ENCODE measurements around the gene GALE. TPM values are rescaled to one million over a fixed set of nuclear protein-coding genes. Genes with fewer than 3 reads are reported as not detected.
"Not testable (repeated sequence)": the region's sequence is repeated elsewhere in the genome, so short reads cannot be mapped to it uniquely, and the experiment has no call there.

Gene GALE
- total RNA-seq, 2 donors from 2014 or later, result 26.3 to 27.3 TPM

DNA sequence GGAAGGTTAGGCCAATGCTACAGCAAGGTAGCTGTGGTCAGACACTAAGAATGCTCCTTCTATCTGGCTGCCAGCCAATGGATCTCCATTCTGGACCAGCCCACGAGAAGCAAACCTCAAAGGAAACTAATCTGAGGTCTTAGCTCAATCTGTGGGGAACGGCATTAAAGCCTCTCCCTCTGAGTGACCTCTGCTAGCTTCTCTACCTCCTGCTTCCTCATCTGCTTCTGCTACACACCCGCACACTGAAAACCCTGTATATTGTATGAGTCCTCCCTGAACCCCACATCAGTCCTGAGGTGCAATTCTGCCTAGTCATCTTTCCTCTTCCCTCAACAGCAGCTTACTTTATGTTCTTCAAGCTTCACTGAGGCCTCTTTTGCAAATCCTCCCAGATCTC is 6.9 kb upstream of the GALE start:
- Histone ChIP-seq H3K9me3 (no peaks in the 10 kb centered on the region), H3K4me1 (replicated peaks) (no peaks in the 10 kb centered on the region), H3K36me3 (no peaks in the 10 kb centered on the region), H3K27ac (no peak overlapping the region), H3K4me3 (no peak overlapping the region), H3K27me3 (replicated peaks; ENCODE audit: insufficient read depth) (no peaks in the 10 kb centered on the region)
- no peak for DNase-seq (ENCODE audit: low spot score)
- intact Hi-C loops (cut with DNase I), result loop anchor here (10.0 kb wide), 1 partner anchor 217 kb away; no protein-coding TSS in a partner anchor
- TF ChIP-seq CTCF (IDR thresholded peaks at IDR 0.05), result no peak
- TF ChIP-seq POLR2A (IDR thresholded peaks at IDR 0.05), result no peak
- TF ChIP-seq POLR2AphosphoS5 (IDR thresholded peaks at IDR 0.05), result no peak
- WGBS, result 75% methylated on average over 3 of the region's 3 CpGs

DNA sequence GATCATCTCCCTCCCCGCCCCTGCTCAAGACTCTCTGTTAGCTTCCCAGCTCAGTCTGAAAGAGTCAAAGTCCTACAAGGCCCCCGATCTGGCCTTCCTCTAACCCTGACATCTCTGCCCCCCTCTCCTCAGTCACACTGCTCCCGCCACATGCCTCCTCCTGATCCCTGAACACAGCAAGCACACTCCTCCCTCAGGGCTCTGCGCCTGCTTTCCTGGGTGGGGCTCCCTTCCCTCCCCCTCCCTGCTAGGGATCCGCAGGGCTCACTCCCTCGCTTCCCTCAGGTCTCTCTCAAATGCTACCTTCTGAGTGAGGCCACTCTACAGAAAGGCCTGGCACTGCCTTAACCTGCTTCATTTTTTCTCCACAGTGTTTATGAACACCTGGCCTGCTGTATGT is 5.7 kb upstream of the GALE start:
- Histone ChIP-seq H3K36me3 (no peaks in the 10 kb centered on the region), H3K9me3 (no peaks in the 10 kb centered on the region), H3K4me3 (no peak overlapping the region), H3K4me1 (replicated peaks) (peaks cover 4% of the 10 kb centered on the region), H3K27me3 (replicated peaks; ENCODE audit: insufficient read depth) (no peaks in the 10 kb centered on the region), H3K27ac (no peak overlapping the region)
- intact Hi-C loops (cut with DNase I), result loop anchor here (10.0 kb wide), 1 partner anchor 219 kb away; no protein-coding TSS in a partner anchor
- TF ChIP-seq CTCF (IDR thresholded peaks at IDR 0.05) (no peak), POLR2AphosphoS5 (IDR thresholded peaks at IDR 0.05) (no peak), POLR2A (IDR thresholded peaks at IDR 0.05) (no peak)
- 88% methylated on average over 6 of the region's 6 CpGs for WGBS
- DNase-seq (ENCODE audit: low spot score), result no peak

GRCh38 chr1:23805025-23805424 is 4.5 kb upstream of the GALE start:
- intact Hi-C loops (cut with DNase I), result loop anchor here (10.0 kb wide), 1 partner anchor 220 kb away; no protein-coding TSS in a partner anchor
- no peaks in the 10 kb centered on the region for H3K9me3 ChIP-seq
- H3K4me3 ChIP-seq, result no peak overlapping the region
- no peak for DNase-seq (ENCODE audit: low spot score)
- WGBS, result 95% methylated on average over 2 of the region's 2 CpGs
- peaks cover 4% of the 10 kb centered on the region for H3K4me1 ChIP-seq (replicated peaks)
- H3K36me3 ChIP-seq, result no peaks in the 10 kb centered on the region
- no peak overlapping the region for H3K27ac ChIP-seq
- no peaks in the 10 kb centered on the region for H3K27me3 ChIP-seq (replicated peaks; ENCODE audit: insufficient read depth)
- no peak for TF ChIP-seq POLR2A (IDR thresholded peaks at IDR 0.05)
- no peak for TF ChIP-seq POLR2AphosphoS5 (IDR thresholded peaks at IDR 0.05)
- no peak for TF ChIP-seq CTCF (IDR thresholded peaks at IDR 0.05)

GRCh38 chr1:23804183-23804835 is 3.8 kb upstream of the GALE start:
- WGBS, result 61% methylated on average over 7 of the region's 7 CpGs
- TF ChIP-seq CTCF (IDR thresholded peaks at IDR 0.05) (no peak), POLR2AphosphoS5 (IDR thresholded peaks at IDR 0.05) (no peak), POLR2A (IDR thresholded peaks at IDR 0.05) (no peak)
- Histone ChIP-seq H3K36me3 (no peaks in the 10 kb centered on the region), H3K27me3 (replicated peaks; ENCODE audit: insufficient read depth) (no peaks in the 10 kb centered on the region), H3K27ac (no peak overlapping the region), H3K9me3 (no peaks in the 10 kb centered on the region), H3K4me1 (replicated peaks) (peaks cover 10% of the 10 kb centered on the region), H3K4me3 (no peak overlapping the region)
- intact Hi-C loops (cut with DNase I), result loop anchor here (10.0 kb wide), 1 partner anchor 220 kb away; no protein-coding TSS in a partner anchor
- DNase-seq (ENCODE audit: low spot score), result no peak

DNA sequence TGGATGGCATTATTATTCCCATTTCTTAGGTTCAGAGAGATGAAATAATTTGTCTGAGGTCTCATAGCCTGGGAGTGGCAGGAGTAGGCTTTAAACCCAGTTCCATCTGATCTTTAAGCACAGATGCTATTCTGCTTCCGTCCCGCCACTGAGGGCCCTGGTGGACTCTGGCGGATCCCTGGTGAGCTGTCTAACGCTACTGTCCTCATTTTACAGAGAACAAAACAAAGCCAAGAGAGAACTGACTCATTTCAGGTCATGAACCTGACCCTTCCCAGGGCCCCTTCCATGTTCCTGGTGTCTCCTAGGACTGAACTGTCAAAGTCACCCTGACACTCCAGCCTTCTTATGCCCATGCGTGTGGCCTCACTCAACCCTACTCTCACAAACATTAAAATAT is 3.1 kb upstream of the GALE start:
- Histone ChIP-seq H3K4me1 (replicated peaks) (peaks cover 12% of the 10 kb centered on the region), H3K27ac (no peak overlapping the region), H3K36me3 (no peaks in the 10 kb centered on the region), H3K4me3 (no peak overlapping the region), H3K9me3 (no peaks in the 10 kb centered on the region), H3K27me3 (replicated peaks; ENCODE audit: insufficient read depth) (no peaks in the 10 kb centered on the region)
- DNase-seq (ENCODE audit: low spot score), result no peak
- TF ChIP-seq POLR2A (IDR thresholded peaks at IDR 0.05), result no peak
- TF ChIP-seq CTCF (IDR thresholded peaks at IDR 0.05), result no peak
- TF ChIP-seq POLR2AphosphoS5 (IDR thresholded peaks at IDR 0.05), result no peak
- intact Hi-C loops (cut with DNase I), result loop anchor here (10.0 kb wide), 1 partner anchor 221 kb away; no protein-coding TSS in a partner anchor
- 95% methylated on average over 5 of the region's 5 CpGs for WGBS

DNA sequence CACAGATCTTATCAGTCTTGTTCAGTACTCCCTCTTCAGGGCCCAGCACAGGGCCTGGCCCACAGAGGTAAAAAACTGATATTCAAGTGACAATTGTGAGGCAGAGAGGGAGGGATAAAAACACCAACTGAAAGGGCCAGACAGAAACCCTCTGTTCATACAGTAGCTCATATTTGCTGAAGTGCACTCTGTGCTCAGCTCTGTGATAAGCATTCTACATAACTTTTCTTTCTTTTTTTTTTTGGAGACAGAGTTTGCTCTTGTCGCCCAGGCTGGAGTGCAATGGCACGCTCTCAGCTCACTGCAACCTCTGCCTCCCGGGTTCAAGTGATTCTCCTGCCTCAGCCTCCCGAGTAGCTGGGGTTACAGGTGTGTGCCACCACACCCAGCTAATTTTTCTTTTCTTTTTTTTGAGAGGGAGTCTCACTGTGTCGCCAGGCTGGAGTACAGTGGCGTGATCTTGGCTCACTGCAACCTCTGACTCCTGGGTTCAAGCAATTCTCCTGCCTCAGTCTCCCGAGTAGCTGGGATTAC is 2.3 kb upstream of the GALE start:
- H3K36me3 ChIP-seq, H3K27ac ChIP-seq: not testable (repeated sequence)
- intact Hi-C loops (cut with DNase I), result loop anchor here (10.0 kb wide), 1 partner anchor 222 kb away; no protein-coding TSS in a partner anchor

More for the DNA sequence above, 2.3 kb upstream of the GALE start:
- H3K27me3 ChIP-seq (replicated peaks; ENCODE audit: insufficient read depth); H3K4me3 ChIP-seq; H3K9me3 ChIP-seq; DNase-seq (ENCODE audit: low spot score): not testable (repeated sequence)
- peaks cover 12% of the 10 kb centered on the region for H3K4me1 ChIP-seq (replicated peaks)
- WGBS, result 93% methylated on average over 7 of the region's 7 CpGs

All from prostate gland (tissue), 2 donors.